ENCODE results near the gene HDAC4.
"Not testable (repeated sequence)": the region's sequence is repeated elsewhere in the genome, so short reads cannot be mapped to it uniquely, and the experiment has no call there.

HDAC4 gene

GRCh38 chr2:239178954-239179353 is 221.9 kb downstream of the HDAC4 start:
- DNase-seq = no peak

- no peak for DNase-seq
These were observed 222.3 kb downstream of the HDAC4 start for GRCh38 chr2:239178484-239178883.

- no peak for DNase-seq
These were observed 222.9 kb downstream of the HDAC4 start for GRCh38 chr2:239177908-239178307.

- DNase-seq = no peak
These were observed 223.5 kb downstream of the HDAC4 start for GRCh38 chr2:239177325-239177724.

DNA sequence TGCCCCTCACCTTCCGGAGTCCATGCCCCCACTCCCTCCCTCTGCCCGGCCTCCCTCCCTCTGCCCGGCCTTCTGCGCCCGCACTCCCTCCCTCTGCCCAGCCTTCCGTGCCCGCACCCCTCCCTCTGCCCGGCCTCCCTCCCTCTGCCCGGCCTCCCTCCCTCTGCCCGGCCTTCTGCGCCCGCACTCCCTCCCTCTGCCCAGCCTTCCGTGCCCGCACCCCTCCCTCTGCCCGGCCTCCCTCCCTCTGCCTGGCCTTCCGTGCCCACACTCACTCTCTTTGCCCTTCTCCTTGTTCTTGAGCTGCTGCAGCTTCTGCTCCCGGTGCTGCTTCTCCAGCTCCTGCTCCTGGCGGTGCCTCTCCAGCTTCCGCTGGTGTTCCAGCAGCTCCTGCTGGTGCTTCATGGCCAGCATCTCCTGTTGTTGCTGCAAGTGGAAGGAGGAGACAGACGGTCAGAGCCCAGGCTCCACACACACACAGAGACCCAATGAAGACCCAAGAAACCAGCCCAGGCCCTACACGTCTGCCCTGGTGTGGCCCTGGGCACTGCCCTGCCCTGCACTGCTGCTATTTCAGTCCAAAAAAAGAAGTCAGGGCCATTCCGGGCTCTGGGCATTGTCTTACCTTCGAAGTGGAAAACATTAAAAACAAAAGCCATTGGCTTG is 224.5 kb downstream of the HDAC4 start:
- not testable (repeated sequence) for DNase-seq

DNA sequence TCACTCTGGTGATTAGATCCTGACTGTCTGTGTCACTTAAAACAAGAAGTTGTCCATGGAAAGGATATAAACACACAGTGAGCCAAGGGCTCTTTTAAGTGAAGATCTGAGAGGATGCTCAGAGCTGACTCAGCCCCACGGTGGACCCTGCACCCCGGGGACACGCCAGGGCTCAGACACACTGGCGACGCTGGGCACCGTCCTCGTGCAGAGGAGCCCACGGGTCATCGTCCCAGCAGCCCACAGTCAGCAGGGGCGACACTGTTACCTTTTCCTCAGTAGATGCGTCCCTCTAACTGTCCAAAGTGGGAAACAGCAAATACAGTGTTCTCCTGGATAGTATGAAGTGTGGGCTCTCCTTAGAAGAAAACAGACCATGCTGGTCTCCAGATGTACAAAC is 225.6 kb downstream of the HDAC4 start:
- no peak for DNase-seq

DNA sequence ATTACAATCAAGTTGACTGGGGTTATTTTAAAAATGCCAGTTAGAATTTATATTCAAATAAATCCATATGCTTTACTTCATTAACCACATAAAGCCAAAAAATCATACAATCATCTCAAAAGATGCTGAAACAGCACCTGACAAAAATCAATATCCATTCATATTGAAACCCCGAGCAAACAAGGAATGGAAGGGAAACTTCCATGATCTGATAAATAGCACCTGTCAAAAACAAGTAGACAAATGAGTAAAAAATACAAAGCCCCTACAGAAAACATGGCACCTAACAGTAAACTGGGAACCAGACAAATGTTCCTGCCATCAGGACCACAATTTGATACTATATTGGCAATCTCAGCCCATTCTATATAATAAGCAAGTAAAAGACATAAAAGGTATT is 227.5 kb downstream of the HDAC4 start:
- no peak for DNase-seq

- DNase-seq = no peak
These were observed 229.2 kb downstream of the HDAC4 start for GRCh38 chr2:239171643-239172042.

GRCh38 chr2:239169311-239170048 is 231.3 kb downstream of the HDAC4 start:
- no peak for DNase-seq

GRCh38 chr2:239168575-239168974 is 232.2 kb downstream of the HDAC4 start:
- no peak for DNase-seq

DNA sequence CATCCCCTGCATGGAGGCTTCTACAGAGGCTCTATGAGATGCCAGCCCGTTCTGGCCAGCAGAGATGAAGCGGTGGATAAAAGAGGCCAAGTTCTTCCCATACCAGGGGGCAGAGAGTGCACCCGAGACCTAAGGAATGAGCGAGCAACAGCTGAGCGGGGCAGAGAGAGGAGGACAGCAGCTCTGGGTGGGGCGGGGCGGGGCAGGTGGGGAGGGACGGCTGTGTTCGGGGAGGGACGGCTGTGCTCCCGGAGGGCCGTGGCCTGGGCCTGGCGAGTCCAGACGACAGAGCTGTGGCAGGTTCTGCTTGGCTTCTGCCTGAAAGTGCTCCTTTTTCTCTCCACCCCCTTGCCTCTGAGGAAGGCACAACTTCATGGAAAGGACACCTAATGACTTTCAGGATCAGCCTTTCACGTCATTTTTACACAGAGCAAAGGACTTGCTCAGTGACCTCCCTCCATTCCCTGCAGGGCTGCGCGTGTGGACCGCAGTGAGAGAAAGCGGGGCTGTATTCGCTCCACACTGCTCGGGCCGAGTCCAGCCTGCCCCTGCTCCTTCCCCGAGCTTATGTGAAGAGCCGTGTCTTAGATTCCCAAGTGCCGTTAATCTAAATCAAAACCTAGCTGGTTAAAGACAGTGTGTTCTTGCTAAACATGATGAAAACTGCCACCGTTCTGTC is 232.9 kb downstream of the HDAC4 start:
- DNase-seq = no peak

- DNase-seq = no peak
These were observed 233.7 kb downstream of the HDAC4 start for GRCh38 chr2:239167011-239167673.

DNA sequence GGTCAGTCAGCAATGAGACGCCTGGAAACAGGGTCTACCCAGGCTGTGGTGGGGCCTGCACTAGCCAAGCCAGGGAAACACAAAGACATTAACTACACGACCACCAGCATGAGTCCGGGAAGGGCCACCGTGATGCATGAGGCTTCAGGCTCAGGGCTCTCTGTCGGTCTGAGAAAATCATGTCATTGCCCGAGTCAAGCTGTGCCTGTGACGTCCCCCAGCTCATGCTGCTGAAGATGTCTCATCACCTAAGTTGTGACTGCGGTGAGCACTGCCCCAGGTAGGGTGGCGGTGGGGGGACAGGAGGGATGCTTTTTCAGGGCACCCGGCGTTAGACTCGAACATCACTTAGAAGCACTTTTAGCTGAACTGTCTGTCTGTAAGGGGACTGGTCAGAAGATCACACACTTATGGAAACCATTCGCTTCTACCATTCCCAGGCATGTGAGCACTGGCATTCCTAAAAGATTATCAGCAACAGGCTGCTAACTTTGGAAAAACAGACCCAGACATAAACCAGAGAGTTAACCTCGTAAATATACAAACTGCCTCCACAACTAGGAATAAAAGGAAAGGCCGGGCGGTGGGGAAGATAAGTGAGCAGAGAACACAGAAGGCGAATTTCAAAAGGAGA is 234.5 kb downstream of the HDAC4 start:
- DNase-seq = no peak

DNA sequence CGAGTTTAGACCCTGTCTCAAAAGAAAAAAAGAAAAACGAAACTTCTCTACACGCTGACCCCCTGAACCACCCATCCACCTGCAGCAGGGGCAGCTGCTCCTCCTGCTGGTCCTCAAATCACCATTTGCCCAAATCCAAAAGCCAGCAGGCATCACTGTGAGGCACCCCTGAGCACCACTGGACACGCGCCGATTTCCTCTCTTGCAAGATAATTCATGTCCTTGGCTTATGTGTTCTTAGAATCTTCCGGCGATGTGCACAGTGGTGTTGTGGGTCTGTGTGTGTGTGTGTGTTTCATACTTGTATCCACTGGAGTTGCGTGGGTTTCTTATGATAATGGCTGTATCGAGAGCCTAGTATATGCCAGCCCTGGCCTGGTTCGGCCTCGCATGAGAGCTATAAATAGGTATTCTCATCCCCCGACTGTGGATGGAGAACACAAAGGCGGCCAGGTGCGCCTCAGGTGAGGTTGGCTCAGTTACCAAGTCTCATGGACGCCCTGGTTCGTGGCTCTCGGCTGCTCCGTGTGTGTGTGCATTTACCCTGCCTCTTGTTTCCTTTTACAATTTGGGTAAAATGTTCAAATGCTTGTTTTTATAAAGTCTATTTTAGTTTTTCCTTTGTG is 235.5 kb downstream of the HDAC4 start:
- DNase-seq = no peak

- DNase-seq = peak; percentile 13
These were observed 236.4 kb downstream of the HDAC4 start for GRCh38 chr2:239164335-239164871.

DNA sequence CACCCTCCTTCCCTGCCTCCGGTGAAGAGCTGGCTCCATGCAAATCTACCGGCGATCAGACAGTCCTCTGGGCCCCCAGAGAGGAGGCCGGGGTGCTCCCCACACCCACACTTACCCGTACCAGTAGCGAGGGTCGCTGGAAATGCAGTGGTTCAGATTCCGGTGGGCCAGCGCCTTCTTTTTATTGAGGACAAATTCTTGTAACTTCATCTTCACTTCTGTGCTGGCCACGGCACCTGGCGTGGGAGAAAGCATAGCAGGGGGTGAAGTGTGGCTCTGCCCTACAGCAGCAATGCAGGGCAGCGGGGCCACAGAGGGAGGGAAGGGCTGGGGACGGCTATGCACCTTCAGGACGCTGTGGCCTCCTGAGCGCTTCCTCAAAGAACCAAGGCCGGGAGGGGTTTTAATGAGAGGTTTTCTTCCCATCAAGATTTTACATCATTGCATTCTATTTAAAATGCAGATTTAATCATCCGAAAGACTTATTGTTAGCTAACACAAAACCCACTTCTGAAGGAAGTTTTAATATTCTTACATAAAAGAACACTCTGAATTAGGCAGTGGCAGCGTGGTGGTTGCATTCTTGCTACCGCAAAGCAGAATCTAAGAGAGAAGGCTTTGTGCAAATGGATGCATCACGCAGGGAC is 237.0 kb downstream of the HDAC4 start:
- DNase-seq = no peak

DNA sequence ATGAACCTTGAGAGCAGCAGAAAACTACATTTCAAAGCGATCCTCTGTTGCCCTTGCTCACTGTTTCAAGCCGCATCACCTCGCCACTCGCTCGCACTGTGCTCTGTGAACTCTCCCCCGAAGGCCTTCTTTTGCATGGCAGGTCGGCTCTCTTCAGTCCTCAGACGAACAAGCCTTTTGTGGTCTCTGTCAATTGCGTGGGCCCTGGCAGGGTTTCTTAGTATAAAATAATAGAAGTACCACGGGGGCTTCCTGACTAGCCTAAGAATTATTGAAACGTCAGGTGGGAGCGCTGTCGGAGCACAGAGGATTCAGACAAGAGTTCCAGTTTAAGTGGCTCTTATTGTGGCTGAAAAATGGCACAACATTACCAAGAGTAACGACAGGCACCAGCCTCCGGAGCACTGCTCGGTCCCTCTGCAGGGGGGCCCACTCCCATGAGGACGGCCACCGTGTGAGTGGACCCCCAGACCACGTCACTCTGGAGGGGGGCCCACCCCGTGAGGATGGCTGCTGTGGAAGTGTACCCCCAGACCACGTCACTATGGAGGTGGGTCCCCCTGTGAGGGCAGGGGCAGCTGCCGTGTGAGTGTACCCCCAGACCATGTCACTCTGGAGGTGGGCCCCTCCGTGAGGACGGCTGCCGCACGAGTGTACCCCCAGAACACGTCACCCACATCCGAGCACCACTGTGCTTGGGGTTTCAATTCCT is 237.7 kb downstream of the HDAC4 start:
- no peak for DNase-seq

DNA sequence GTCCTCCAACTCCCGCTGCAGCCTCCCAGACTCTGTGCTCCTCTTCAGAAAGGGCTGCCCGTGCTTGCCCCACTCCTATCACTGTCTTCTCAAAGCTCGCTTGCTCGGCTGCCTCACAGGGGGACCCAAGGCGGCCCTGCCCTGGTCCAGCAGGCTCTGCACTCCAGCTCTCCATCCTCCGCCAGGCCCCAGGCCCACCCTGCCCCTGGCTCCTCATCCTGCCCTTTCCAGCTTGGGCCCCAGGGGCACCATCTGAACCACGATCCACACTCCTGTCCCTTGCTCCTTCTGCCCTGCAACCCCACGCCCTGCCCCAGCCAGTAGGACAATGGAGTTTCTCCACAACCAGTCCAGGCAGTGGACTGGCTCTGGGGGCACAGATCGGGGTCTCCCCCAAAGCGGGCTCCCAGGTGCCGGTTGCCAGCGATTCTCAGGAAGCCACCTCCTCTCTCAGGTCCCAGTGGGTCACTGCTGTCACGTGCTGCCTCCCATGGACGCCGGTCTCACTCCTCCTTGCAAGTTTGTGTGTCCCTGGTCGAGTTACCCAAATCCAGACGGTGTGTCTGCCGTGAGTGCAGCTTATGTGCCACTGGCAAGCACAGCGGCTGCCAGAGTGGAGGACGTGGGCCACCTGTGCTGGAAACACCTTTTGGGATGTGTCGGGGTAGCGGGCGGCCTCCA is 238.5 kb downstream of the HDAC4 start:
- DNase-seq = no peak

DNA sequence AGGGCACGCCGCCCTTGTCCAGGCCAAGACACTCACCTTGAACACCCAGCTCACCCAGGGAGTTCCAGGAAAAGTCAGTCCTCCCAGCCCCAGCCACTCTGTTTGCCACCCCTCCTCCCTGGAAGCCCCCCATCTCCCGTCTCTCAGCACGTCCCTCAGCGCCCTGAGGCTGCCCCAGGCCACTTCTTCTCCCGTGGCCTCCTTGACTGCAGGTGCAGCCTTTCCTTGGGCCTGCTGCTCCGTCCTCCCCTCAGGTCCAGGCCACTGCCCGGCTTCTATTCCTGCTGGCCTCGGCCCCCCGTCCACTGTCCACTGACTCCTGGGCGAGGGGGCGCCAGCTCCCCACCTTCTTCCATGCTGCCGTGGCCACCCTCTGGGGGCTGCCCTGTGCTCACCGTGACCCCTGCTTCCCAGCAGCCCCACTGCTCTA is 239.1 kb downstream of the HDAC4 start:
- no peak for DNase-seq
